Activated T-helper 1 cell treated with anti-CD3 and anti-CD28 coated beads, Interleukin-2, amount 50 U/mL, for 16 hours (primary cell): ENCODE measurements around the gene CCT4.
"Not testable (repeated sequence)": the region's sequence is repeated elsewhere in the genome, so short reads cannot be mapped to it uniquely, and the experiment has no call there.

ENCODE experiments used
- DNase-seq, 2 donors: peaks; one replicate each; pipeline ENCODE4 v3.0.0-alpha.2; 2020; ENCODE audit warnings: low read depth in 1 of 2, low spot score in 1 of 2

The CCT4 gene

GRCh38 chr2:61879351-61879750 lies 9.1 kb downstream of the CCT4 start:
- not testable (repeated sequence) for DNase-seq

DNA sequence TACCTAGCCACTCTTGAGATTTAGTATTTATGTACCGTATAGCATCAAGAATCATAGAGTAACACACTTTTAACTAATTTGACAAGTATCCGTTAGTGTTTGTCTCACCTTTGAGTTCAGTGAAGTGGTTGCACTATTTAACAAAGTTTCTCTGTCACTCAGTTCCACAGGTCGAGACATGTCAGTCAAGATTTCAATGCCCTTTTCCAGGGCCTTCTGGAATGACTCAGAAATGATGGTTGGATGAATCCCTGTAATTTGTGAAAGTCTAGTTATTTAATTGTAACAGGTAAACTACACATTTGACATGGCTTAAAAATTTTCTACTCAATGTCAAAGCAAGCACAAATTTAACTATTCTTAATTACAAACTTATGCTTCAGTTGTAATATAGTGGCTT lies 9.7 kb downstream of the CCT4 start:
- no peak for DNase-seq

- no peak for DNase-seq
Observed at GRCh38 chr2:61877571-61878245, 10.7 kb downstream of the CCT4 start.

- DNase-seq, result no peak
Observed at GRCh38 chr2:61876400-61876799, 12.1 kb downstream of the CCT4 start.

- DNase-seq, result not testable (repeated sequence)
Observed at GRCh38 chr2:61866482-61867089, 21.9 kb downstream of the CCT4 start.

DNA sequence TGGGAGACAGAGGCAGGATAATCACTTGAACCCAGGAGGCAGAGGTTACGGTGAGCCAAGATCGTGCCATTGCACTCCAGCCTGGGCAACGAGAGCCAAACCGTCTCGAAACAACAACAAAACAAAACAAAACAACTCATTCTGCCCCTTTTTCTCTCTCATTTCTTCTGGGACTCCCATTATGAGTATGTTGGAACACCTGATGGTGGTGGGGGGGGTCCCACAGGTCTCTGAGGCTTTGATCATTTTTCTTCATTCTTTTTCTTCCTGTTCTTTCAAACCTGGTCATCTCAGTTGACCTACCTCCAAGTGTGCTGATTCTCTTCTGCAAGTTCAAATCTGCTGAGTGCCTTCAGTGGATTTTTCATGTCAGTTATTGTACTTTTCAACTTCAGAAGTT lies 26.4 kb downstream of the CCT4 start:
- no peak for DNase-seq

GRCh38 chr2:61857224-61857623 lies 31.2 kb downstream of the CCT4 start:
- no peak for DNase-seq

DNA sequence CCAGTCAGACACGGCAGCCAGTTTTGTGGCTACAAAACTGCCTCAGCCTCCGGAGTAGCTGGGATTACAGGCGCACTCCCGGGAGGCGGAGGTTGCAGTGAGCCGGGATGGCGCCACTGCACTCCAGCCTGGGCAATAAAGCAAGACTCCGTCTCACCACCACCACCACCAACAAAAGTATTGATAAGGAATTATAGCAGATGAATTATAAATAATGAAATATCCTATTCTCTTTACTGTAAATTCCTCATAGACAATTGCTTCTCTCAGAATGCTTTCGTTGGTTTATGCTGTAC lies 33.2 kb downstream of the CCT4 start:
- no peak for DNase-seq

- peak in 1 of 2 donors; percentile 81 for DNase-seq
Observed at GRCh38 chr2:61854564-61855317, 33.7 kb downstream of the CCT4 start.

DNA sequence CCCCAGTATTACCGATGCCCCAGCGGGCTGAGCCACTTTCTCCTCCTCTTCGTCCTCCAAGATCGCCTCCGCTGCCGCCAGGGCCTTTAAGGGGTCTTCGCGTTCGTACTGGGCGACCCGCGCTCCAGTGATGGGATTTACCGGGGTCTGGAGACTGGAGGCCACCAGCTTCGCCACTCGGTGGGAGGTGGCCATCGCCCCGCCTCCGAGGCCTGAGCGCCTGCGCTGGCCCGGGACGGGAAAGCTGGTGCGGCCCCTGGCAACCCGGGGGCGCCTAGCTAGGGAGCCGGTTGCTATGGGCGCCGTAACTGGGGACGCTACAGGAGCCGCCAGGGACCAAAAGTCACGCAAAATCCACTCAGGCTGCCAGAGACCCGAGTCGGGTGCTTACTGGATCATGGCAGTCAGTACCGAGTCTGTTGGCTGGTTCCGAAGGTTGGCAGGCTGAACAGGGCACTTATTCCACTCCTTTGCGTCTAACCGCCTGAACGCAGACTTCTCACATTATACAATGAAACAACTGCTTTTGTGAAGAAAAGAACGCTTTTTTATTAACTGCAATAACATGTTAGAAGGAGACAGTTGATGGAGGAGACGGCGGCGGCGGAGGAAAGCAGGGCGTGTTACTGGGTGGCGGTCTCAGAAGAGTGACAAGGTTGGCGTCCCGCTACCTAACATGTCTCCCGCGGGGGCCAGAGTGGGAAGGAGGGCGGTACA lies 34.5 kb downstream of the CCT4 start, which contains the start of gene FAM161A:
TSS of gene FAM161A (minus strand) at position 214 of the 717 bp plus-strand sequence. CDS start at position 195, 19 bp downstream.
- peak; percentile 62 to 74 for DNase-seq

DNA sequence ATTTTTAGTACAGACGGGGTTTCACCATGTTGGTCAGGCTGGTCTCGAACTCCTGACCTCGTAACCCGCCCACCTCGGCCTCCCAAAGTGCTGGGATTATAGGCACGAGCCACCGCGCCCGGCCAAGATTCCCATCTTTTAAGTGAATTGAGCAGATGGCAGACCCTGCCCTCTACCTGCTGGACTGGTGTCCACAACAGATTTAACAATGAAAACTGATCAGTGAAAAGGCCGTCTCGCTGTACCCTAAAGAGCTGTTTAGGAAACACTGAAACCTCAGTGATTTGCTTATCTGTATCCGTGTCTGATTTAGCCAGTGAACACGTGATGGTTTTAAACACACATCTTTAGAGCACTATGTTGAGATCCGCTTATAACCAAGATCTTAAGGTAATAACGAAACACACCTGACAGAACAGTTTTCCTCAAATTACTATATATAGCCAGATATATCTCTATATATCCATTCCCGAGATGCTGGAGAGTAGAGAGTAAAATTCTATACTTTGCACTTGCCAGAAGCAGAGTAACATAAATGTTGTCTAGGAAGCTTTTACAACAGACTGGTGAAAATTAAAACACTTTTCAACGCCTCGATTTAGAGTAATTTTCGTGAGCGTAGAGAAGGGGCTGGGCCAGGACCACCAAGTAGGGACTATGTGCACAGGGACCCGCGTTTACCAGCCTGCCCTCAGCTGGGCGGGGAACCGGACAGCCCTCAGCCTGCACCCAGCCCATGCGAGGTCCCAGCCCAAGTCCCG lies 35.2 kb downstream of the CCT4 start:
- no peak for DNase-seq

DNA sequence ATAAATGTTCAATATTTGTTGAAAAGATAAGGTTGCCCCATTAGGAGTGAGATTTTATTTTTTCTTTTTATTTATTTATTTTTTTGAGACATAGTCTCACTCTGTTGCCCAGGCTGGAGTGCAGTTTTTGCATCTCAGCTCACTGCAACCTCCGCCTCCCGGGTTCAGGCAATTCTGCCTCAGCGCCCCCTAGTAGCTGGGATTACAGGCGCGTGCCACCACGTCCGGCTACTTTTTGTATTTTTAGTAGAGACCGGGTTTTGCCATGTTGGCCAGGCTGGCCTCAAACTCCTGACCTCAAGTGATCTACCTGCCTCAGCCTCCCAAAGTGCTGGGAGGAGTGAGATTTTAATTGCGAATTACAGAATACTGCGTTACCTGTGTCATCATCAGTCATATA lies 37.2 kb downstream of the CCT4 start:
- not testable (repeated sequence) for DNase-seq

DNA sequence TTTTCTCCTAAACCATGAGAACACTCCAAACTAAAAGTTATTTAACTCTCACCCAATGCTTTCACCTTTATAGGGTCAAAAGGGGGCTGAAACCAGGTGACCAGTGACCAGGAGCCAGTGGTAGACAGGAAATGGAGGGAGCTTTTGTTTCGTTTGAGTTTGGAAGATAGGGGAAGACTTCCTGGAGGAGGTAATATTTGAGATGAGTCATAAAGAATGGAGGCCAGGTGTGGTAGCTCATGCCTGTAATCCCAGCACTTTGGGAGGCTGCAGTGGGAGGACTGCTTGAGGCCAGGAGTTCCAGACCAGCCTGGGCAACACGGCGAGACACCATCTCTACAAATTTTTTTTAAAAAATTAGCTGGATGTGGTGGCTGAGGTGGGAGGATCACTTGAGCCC lies 43.1 kb downstream of the CCT4 start:
- DNase-seq, result no peak

DNA sequence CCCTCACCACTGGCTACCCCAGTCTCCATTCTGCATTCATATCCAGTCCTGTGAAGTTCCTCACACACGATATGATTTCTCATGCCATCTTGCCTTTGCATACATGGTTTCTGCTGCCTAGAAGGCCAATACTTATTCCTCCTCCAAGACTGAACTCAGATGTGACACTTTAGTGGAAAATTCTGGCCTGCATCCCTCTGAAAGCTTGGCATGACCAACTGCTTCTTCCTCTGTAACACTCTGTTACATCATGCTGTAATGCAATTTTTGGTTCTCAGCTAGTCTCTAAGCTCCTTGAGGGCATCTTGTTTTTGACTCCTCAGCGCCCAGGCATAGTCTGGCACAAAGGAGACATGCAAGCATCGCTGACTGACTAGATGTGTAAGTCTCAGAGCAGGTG lies 47.2 kb downstream of the CCT4 start:
- DNase-seq, result no peak

GRCh38 chr2:61834893-61835292 lies 53.6 kb downstream of the CCT4 start:
- DNase-seq, result no peak

- DNase-seq, result no peak
Observed at GRCh38 chr2:61833971-61834370, 54.5 kb downstream of the CCT4 start.

DNA sequence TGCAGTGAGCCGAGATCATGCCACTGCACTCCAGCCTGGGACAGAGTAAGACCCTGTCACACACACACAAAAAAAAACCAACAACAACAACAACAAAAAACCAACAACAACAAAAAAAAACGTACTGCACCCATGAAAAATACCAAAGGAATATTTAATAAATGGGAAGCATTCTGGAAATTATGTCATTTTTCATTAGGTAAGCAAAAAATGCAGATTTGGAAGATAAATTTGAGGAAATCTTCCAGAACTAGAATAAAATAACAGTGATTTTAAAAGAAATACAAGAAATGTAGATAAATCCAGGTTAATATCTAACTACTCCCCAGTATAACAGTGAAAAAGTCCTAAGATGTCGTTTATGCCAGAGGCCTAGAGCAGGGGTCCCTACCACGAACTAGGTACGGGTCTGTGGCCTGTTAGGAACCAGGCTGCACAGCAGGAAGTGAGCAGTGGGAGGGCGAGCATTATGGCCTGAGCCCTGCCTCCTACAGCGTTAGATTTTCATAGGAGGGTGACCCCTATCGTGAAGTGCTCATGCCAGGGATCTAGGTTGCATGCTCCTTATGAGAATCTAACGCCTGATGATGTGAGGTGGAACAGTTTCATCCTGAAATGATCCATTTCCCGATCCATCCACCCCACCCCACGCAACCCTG lies 56.1 kb downstream of the CCT4 start:
- DNase-seq, result no peak

GRCh38 chr2:61822255-61822654 lies 66.2 kb downstream of the CCT4 start:
- no peak for DNase-seq
